Stimulated activated CD8-positive, alpha-beta memory T cell treated with anti-CD3 and anti-CD28 coated beads, Interleukin-4, amount 100 ng/mL, for 48 hours (primary cell): ENCODE results near the gene KRTAP5-1.
"Not testable (repeated sequence)": the region's sequence is repeated elsewhere in the genome, so short reads cannot be mapped to it uniquely, and the experiment has no call there.

ENCODE experiments used
- DNase-seq: peaks from one replicate; pipeline ENCODE4 v3.0.0-alpha.2; 2020

Gene KRTAP5-1, protein sequence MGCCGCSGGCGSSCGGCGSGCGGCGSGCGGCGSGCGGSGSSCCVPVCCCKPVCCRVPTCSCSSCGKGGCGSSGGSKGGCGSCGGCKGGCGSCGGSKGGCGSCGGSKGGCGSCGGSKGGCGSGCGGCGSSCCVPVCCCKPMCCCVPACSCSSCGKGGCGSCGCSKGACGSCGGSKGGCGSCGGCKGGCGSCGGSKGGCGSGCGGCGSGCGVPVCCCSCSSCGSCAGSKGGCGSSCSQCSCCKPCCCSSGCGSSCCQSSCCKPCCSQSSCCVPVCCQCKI

DNA sequence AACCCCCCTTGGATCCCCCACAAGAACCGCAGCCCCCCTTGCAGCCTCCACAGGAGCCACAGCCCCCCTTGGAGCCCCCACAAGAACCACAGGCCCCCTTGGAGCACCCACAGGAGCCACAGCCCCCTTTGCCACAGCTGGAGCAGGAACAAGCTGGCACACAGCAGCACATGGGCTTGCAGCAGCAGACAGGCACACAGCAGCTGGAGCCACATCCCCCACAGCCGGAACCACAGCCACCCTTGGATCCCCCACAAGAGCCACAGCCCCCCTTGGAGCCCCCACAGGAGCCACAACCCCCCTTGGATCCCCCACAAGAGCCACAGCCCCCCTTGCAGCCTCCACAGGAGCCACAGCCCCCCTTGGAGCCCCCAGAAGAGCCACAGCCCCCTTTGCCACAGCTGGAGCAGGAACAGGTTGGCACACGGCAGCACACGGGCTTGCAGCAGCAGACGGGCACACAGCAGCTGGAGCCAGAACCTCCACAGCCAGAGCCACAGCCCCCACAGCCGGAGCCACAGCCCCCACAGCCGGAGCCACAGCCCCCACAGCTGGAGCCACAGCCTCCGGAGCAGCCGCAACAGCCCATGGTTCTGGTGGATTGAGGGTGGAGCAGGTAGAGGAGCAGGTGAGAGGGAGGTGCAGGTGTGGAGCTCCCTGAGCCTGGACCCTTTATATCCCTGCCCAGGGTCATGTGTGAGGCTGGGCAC lies at the start of gene KRTAP5-1:
TSS of gene KRTAP5-1 (minus strand) at position 623 of the 710 bp plus-strand sequence. CDS start at position 589, 34 bp downstream.
- DNase-seq, result not testable (repeated sequence)

DNA sequence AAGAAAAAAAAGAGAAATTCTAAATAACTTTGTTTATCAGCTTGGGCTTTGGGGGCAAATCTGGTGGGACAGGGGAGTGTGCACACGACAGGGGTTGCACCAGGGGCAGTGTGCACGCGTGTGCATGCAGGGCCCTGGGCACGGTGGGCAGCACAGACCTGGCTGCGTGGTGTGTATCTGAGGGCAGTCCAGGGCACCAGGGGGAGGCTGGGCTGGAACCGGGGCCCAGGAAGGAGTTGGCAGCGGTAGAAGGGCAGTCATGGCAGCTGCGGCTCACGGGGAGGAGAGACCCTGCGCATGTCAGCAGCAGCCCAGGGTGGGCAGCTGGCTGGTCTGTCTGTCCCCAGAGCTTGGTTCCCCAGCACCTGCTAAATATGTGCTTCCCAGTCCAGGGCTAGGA lies 48.8 kb upstream of the KRTAP5-1 start:
- no peak for DNase-seq

DNA sequence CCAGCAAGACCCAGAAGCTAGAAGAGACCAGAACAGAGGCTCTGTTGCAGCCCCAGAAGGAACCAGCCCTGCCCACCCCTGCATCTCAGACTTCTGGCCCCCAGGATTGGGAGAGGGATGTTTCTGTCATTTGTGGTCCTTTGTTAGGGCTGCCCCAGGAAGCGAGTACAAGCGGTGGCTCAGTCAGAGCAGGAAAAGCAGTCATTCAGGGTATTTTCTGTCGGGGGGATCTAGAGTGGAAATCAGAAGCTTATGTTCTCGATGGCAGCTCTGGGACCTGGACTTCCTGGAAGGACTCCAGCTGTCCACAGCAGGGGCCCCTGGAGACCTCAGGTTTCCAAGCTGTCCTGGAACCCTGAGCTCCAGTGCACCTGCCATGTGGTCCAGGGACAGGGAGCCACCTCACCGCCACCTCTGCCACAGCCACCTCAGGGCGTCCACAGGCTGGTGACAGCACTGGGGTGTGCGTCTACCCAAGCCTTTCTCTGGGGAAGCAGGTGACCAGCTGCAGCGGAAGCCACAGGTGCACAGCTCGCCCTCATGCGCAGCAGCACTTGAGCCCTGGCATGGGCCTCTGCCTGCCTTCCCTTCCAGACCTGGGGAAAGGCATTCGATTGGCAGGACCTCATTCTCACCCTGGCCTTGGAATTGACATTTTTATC lies 47.1 kb upstream of the KRTAP5-1 start:
- DNase-seq, result no peak

DNA sequence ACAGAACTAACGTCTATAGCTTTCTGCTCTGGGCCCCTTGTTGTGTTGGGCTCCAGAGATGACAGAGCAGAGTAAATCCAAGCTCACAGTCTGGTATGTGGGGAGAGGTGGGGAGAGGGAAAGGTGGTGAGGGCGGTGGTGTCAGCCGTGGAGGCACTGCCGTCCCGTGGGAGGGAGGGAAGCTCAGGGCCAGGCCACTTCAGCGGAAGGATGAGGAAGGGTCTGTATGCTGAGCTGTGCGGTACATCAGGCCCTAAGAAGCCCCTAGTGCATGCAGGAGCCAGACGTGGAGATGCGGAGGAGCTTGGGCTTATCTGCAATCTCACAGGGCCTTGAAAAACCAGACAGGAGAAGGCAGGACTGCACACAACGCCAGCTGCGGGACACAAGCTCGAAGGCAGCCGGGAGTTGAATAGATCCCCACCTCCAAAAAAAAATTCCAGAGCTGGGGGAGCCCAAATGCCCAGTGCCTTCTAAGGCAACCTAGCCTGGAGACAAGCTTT lies 46.0 kb upstream of the KRTAP5-1 start:
- DNase-seq, result no peak

DNA sequence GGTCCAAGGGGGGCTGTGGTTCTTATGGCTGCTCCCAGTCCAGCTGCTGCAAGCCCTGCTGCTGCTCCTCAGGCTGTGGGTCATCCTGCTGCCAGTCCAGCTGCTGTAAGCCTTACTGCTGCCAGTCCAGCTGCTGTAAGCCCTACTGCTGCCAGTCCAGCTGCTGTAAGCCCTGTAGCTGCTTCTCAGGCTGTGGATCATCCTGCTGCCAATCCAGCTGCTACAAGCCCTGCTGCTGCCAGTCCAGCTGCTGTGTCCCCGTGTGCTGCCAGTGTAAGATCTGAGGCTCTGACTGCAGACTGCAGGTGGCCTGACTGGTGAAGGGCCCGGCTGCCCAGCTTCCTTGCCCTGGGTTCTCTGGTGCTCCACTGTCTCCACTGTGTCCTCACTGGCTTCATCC lies 45.2 kb upstream of the KRTAP5-1 start:
- DNase-seq, result no peak

DNA sequence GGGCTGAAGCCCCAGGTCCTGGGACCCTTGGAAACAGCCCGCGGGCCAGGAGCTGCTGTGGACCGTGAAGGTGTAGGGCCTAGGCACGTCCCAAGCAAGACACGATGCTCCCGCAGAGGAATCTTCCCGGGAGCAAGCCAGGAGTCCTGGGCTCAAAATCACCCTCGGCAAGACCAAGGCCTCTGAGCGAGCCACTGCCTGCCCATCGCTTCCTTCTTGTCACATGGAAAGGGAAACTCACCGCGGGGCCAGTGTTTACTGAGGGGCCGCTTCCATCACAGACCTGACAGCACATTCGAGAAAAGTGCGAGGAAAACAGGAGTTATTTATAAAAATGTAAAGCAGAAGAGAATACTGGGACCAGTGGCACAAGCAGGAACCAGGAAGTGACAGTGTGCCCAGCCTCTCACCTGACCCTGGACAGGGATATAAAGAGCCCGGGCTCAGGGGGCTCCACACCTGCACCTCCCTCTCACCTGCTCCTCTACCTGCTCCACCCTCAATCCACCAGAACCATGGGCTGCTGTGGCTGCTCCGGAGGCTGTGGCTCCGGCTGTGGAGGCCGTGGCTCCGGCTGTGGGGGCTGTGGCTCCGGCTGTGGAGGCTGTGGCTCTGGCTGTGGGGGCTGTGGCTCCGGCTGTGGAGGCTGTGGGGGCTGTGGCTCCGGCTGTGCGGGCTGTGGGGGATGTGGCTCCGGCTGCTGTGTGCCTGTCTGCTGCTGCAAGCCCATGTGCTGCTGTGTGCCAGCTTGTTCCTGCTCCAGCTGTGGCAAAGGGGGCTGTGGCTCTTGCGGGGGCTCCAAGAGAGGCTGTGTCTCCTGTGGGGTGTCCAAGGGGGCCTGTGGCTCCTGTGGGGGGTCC lies 44.5 kb upstream of the KRTAP5-1 start, which contains the start of gene KRTAP5-5:
TSS of gene KRTAP5-5 (plus strand) at position 450 of the 860 bp plus-strand sequence. CDS start at position 516, 66 bp downstream.
- no peak for DNase-seq

DNA sequence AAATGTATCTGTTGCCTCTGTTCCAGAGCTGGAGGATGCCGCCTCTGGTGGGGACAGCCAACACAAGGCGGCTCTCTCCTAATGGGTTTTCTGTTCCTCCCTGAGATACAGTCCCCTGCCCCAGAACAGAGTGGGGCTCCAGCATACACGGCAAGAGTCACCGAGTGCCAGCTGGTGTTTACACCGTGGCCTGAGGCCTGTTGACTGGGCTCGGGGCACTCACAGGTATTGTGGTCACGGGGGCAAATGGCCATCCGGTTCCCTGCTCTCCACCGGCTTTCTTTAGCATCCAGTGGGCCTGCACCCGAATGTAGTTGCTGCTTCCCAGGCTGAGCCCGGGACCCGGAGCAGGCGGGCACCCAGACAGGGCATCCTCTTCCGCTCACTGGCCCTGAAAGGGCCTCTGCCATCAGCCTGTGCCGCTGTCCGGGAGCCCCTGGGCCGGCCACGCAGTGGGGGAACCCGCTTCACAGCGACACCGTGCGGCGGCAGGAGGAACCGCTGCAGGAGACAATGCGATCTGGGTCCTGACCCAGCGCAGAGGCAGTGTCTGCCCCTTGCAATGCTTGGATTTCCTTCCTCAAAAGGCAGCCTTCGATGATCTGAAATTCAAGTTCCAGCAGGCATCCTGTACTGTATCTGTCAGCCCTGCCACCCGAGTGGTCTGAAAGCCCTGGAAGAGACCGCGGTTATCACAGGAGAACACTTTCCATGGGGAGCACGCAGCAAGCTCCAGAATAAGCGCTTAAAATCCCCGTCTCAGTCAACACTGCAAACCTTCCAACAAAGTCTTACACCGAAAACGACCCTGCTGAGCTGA lies 43.6 kb upstream of the KRTAP5-1 start:
- peak; percentile 80 for DNase-seq

DNA sequence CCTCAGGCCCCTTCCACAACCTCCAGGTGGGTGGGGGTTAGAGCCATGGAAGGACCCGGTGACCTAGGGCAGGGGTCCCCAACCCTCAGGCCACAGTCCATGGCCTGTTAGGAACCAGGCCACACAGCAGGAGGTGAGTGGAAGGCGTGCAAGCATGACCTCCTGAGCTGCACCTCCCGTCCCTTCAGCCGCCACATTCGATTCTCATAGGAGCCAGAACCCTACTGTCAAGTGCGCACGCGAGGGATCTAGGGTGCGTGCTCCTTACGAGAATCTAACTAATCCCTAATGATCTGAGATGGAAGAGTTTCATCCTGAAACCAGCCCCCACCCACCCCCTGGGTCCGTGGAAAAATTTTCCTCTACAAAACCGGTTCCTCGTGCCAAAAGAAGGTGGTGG lies 40.5 kb upstream of the KRTAP5-1 start:
- DNase-seq, result no peak

DNA sequence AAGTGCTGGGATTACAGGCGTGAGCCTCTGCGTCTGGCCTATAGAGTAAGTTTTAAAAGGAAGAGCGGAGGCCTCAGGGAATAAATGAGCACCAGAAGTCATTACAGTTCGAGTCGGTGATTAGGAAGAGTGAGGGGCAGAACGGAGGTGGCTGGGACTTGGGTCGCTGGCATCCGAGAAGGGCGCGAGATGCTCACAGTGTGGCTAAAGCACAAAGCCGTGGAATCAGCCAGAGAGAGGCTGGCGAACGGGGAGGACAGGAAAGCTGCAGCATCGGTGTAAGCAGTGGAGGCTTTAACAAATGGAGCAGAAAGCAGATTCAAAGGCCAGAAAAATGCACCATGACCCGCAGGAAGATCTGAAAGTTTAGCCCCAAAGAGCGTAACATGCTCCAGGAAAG lies 39.5 kb upstream of the KRTAP5-1 start:
- no peak for DNase-seq

DNA sequence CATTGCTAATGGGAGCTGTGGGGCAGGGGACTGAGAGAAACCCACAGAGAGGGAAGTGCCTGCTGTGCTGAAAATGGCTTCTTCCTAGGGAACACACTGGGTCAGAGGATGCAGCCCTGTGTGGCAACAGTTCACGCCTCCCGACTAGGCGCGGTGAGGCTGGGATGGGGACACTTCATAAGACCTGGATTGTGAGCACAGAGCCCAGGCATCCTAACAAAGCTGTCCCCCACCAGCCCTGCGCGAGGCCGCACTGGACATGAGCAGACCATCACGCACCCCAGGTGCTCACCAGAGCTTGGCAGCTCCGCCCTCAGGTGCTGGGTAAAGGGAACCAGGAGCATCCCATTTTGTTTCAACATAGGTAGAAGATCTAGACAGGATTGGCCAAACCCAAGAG lies 38.6 kb upstream of the KRTAP5-1 start:
- DNase-seq, result no peak

DNA sequence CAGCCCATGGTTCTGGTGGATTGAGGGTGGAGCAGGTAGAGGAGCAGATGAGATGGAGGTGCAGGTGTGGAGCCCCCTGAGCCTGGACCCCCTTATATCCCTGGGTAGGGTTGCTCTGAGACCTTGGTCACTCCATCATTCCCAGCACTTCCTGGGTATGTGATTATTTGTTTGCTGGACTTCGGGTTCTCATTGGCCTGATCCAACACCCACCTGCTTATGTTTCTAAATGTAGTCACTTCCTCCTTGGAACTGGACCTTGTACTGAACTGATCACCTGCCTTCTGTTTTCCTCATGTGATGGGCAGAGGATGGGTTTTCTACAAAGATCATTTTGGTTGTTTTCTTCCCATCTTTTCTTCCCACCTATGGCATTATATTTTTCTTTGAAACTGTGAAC lies 37.0 kb upstream of the KRTAP5-1 start, which contains the start of gene KRTAP5-4:
TSS of gene KRTAP5-4 (minus strand) at position 53 of the 400 bp plus-strand sequence. CDS start at position 8, 45 bp downstream.
- no peak for DNase-seq

DNA sequence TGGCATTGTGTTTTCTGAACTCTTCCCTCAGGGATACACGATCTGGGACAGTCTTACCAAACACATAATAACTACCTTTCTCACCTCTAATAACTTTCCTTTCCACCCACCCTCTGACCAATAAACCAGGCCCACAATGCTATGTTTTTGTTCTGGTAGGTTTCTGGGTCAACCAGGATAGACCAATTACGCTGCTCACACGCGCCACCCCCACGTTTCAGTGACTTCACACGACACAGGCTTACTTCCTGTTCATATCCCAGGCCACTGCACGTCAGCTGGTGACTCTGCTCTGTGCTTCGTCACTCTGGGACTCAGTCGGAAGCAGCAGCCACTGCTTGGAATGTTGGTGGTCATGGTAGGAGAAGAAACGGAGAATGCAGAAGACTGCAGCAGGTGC lies 34.4 kb upstream of the KRTAP5-1 start:
- peak; percentile 29 for DNase-seq

DNA sequence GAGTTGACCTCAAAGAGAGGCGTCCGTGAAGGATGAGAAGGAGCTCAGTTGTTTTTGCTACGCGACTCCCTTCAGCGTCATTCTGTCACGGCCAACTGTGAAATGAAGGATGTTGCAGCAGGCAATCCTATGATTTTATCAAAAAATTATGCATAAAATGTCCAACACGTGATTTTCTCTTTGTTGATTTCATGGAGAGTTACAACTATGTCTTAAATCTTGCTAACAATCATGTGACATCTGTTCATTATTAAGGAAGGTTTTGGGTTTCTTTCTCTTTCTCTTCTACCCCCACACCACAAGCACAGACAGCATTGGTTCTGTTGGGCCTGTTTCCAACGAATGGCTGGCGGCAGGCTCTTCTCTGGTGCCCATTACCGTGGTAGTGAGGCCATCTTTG lies 33.1 kb upstream of the KRTAP5-1 start:
- DNase-seq, result no peak

DNA sequence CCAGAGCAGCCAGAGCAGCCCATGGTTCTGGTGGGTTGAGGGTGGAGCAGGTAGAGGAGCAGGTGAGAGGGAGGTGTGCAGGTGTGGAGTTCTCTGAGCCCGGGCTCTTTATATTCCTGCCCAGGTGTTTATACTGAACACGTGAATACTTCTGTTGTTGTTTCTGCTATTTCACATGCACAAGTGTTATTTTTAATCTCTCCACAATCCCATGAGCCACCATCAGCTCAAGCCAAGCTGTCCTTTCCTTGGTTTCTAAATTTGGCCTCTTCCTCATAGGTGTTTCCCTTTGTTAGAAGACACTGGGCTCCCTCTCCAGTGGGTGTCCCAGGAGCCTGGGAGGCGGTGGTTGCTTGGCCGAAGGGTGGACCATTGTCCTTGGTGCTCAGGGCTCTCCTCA lies 23.3 kb upstream of the KRTAP5-1 start, which contains the start of gene KRTAP5-3:
TSS of gene KRTAP5-3 (minus strand) at position 101 of the 400 bp plus-strand sequence. CDS start at position 23, 78 bp downstream.
- no peak for DNase-seq

DNA sequence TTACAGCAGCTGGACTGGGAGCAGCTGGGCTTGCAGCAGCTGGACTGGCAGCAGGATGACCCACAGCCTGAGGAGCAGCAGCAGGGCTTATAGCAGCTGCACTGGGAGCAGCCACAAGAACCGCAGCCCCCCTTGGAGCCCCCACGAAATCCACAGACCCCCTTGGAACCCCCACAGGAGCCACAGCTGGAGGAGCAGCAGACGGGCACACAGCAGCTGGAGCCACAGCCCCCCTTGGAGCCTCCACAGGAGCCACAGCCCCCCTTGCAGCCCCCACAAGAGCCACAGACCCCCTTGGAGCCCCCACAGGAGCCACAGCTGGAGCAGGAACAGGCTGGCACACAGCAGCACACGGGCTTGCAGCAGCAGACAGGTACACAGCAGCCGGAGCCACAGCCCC lies 22.8 kb upstream of the KRTAP5-1 start:
- not testable (repeated sequence) for DNase-seq

DNA sequence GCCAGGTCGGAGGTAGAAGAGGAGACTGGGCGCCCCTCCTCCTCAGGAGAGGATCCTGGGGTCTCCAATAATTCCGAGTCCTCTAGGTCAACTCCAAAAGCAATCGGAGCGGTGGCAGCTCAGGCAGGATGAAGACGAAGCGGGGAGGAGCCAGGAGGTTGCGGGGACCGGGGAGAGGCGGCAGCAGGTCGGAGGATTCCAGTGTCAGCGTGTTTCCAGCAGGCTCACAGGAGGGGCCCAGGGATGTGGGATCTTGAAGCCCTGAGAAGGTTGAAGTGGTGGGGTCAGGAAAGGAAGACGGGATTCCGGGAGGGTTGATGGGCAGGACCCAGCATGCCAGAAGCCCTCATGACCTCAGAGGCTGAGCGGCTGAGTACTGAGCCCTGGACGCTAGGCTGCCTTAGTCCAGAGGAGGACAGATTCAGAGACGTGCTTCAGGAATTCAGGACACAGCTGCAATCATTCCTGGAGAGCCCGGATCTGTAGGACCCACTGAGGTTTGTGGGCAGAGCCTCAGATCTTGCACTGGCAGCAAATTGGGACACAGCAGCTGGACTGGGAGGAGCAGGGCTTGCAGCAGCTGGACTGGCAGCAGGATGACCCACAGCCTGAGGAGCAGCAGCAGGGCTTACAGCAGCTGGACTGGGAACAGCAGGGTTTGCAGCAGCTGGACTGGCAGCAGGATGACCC lies 22.2 kb upstream of the KRTAP5-1 start:
- not testable (repeated sequence) for DNase-seq

DNA sequence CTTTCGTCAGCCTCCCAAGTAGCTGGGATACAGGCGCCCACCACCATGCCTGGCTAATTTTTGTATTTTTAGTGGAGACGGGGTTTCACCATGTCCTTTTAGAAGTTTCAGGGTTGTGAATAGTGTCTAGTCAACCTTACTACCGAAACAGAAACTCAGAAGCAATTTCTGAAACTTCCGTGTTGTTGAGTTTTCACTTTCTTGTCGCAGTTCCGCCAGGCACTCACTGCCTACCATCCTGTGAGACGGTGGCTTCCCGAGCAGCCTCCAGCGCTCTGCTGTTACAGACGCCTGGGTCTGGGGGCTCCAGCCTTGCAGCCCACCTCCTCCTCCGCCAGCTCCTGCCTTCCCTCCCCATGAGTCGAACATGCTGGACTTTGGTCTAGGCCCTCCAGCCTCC lies 20.8 kb upstream of the KRTAP5-1 start:
- DNase-seq, result not testable (repeated sequence)

DNA sequence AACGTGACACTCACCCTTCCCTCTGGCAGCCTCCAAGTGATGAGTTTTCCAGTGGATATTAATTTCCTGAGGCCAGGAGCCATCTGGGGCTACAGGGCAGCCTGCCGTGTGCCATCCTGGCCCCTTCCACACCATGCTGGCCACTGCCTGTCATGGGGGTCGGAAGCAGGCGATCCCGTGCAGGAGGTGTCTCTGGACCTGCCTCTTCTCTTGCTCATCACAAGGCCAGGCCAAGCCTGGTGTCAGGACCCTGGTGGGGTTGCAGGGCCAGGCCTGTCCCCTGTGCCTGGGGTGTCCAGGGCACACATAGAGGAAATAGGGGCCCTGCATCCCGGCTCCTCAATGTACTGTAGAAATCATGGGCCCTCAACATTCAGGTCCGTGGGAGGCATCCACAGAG lies 19.6 kb upstream of the KRTAP5-1 start:
- no peak for DNase-seq

DNA sequence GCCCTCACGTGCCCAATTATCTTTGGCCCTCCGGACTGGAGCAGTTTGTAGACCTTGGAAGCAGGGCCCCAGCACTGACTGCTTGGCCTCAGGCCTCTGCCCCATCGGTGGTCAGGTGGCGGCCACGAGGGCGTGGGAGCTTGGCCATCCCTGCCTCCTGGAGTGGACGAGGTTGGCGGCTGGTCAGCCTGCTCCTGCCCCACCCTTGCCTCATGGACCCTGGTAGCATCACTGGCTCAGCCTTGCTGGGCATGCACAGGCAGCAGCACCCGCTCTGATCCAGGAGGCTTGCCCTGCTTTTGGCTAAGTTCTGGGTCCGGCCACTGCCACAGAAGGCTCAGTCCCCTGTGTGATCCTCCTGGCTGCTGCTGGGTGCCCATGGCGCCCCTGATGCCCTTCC lies 19.1 kb upstream of the KRTAP5-1 start:
- no peak for DNase-seq

DNA sequence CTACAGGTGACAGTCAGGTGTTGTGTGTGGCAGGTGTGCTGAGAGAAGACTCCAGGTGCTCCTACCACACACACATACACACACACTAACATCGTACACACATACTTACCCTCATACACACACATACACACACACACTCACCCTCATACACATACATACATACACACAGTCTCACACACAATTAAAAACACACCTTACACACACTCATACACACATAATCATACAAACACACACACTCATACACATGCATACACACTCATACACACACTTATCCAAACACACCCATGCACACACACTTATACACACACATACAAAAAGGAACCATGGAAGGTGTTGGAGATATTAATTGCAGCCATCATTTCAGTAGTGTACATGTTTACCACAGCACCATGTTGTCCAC lies 18.5 kb upstream of the KRTAP5-1 start:
- no peak for DNase-seq

DNA sequence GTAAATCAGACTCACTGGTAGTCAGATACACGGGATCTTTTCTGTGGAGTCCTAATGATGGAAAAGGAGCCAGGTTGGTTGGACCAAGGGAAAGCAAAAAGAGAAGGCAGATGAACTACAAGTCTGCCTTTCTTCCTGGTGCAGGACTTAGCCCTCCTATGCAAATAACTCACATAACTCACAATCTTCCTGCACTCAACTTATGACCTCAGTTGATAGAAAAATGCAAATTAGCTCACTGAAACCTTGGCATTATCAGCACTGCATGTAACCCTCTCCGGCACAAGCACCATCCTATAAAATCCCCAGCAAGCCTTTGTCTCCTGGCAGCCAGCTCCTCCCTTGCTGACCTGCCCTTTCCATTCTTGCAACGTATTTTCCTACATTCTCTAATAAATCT lies 16.6 kb upstream of the KRTAP5-1 start:
- DNase-seq, result not testable (repeated sequence)
